Heart left ventricle (tissue), 13 donors: ENCODE data around the gene KRIT1.

Experiments used
- CTCF ChIP-seq, 12 donors: fragments of 200-600 bp; sonication (generic) in 4 of 12; IDR thresholded peaks; one replicate each; pipeline versions ENCODE4 v1.5.0 to v1.8.0; 2018 to 2022; ENCODE audit warnings: antibody characterized with exemption in 12 of 12, mild to moderate bottlenecking in 5 of 12
- POLR2A ChIP-seq, 2 donors: fragments of 450-650 bp; IDR thresholded peaks; one replicate each; pipeline ENCODE4 v1.6.1; 2017; ENCODE audit warnings: antibody characterized with exemption in 2 of 2, mild to moderate bottlenecking in 2 of 2, moderate library complexity in 2 of 2
- donor health status: ischemic (EF 13 %, LVEDD 7.1; RV severe dilation, severe dysfunction).
- donor health status: DM: no; HTN: yes; CAD: no.
- donor health status: DM: no; HTN: no; CAD: no.
- donor health status: ischemic (EF 25% LVEDD 6.9; RV normal size, moderate dysfunction).
- donor health status: ischemic (EF 25% LVEDD 5.7; RV mildly dilated, moderate dysfunction).
- donor health status: ischemic (EF 35%, LVEDD 5.7; RV mildly dilated, moderate dysfunction).
- donor health status: nonischemic (EF 11% LVEDD 7.7; RV severe dilation, severe dysfunction).
- donor health status: DM: yes; HTN: yes; CAD: no.
- donor health status: PGD.
- donor health status: ischemic (EF 29% LVEDD 5.4; RV normal size, mild dysfunction).
- donor health status: nonischemic (EF 23%, LVEDD 6.1; RV moderate dilation, normal function).

- TF ChIP-seq CTCF (IDR thresholded peaks at IDR 0.05) (no peak), POLR2A (IDR thresholded peaks at IDR 0.05) (no peak)
Measured at GRCh38 chr7:92192326-92192725, 53.4 kb downstream of the KRIT1 start.
